HG03066 (cell line): ENCODE results near the gene HOXD9.

Experiments
- ATAC-seq: cut with Tn5 transposase; IDR thresholded peaks from one replicate; pipeline ENCODE4 v1.9.1; 2021; ENCODE audit warnings: low read depth; ENCODE audit not compliant: unreplicated experiment

HOXD9 gene

DNA sequence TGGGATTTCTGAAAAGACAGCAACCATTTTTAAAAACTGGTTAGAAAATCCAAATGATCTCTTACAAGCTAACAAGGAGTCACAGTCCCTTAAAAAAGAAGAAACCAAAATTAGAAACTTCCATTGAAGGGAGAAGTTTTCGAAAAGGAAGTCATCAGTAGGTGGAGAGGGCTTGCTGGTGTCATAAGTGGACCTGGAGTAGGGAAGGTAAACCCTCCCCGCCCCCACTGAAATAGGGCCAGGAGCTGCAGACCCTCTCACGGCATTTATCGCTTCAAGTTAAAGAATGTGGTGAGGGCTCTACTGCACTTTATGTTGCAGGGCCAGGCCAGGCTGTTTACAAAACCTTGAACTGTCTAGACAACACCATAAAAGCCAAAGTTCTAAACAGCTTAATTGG, 12.6 kb upstream of the HOXD9 start:
- ATAC-seq, result no peak

DNA sequence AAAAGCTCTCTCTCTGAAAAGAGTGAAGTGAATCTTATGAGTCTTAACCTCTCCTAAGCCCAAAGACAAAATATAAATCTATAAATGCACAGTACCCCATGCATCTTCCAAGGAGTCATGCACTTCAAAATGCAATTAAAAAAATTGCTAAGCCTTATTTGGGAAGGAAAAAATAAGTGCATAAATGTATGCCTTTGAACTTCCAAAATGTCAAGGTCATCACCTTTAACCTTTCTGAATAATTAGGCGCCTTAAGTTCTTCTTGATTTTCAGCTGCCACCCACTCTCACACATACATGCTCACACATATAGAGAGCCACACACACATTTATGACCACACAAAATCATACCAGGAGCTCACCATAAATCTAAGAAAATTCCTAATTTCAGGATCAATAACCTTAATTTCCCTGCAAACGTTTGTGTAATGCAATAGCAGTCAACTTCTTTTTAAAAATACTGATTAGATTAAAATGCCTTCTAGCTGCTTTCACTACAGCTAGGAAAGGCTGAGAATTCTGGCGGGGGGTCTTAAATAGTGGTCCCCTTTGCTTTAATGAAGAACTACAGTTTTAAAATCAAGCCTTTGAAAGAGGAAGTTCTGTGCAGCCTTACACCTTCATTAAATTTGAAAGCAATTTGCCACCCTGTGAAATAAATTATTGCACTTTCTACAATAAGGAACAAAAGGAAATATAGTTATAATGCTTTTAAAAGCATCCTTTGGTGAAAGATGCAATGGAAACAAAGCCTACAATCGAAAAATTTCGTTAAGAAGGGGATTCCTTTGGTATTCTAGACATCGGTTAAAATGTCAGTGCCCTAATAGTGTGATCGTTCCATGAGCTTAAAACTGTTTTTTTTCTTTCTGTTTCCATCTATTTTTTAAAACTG, 11.9 kb upstream of the HOXD9 start:
- no peak for ATAC-seq

DNA sequence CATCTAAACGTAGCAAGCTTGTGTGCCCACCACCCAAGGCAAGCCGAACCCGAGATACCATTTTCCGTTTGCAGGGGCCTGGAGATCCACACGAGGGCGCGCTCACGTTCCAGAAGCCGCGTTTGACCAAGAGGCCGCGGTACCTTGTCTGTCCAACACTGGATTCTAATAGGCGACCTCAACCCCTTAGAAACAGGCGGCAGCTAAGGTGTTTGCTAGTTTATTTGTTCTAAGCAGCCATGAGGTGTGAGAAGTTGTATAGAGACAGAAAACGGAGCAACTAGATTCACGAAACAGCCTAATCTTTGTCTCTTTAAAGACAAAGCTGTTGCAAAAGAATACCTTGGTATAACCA, 11.2 kb upstream of the HOXD9 start:
- no peak for ATAC-seq

DNA sequence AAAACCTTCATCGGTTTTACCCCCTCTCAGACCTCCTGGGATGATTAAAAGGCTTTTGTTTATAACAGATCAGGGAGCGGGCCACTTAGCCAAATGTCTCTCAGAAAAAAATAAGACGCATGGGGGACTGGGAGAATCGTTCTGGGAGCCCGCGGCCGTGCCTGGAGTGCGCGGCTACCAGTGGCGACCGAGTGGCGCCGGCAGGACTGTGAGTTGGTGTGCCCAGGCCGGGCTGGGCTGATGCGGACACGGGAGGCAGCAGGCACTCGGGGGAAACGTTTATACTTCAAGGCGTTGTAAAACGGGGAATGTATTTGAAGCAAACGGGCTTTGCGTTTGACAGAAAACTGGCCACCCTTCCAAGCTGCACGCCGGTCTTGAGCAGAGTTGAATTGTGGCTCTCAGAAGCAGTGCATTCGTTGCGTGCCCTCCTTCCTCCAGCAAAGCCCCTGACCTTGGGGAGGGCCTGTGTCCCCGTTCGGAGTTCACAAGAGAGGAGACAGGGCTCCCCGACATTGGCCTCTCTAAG, 10.6 kb upstream of the HOXD9 start:
- ATAC-seq, result no peak

DNA sequence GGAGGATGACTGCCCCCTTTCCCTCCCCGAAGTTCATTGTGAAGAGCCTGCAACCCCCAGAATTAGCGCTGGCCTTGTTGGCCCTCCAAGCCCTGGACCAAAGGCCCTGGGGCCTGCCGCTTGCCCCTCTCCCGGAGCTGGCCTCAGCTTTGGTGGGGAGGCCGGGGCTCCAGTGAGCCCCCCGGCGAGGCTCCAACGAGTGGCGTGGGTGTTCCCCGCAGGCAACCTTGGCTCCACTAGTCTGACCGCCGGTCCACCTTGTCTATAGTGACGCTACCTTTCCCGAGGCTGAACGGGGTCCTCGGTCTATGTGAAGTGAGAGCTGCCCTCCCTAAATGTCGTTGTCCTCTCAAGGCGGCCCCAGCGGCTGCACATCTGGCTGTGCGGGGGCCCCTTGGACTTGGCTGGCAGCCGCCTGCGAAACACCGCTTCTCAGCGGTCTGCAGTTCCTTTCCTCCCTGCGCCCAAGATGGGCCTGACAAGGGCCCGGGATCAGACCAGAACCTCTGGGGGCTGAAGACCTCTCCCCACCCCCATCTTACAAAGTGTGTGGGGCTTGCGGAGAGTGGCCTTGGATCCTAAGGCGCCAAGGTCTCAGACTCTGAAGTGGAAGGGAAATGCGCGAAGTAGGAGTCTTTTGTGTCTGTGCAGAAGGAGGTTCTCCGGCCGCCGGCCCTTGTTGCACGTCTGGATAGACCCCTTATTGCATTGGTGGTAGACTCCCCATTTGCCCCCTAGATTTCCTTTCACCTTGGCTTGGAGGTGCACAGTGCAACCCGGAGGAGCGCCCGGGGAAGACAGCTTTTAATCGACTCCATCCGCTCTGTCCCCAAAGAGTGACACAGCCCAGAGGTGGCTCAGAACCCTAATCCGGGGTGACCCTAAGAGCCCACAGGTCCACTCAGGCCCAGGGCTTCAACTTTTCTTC, 9.9 kb upstream of the HOXD9 start:
- ATAC-seq, result no peak

DNA sequence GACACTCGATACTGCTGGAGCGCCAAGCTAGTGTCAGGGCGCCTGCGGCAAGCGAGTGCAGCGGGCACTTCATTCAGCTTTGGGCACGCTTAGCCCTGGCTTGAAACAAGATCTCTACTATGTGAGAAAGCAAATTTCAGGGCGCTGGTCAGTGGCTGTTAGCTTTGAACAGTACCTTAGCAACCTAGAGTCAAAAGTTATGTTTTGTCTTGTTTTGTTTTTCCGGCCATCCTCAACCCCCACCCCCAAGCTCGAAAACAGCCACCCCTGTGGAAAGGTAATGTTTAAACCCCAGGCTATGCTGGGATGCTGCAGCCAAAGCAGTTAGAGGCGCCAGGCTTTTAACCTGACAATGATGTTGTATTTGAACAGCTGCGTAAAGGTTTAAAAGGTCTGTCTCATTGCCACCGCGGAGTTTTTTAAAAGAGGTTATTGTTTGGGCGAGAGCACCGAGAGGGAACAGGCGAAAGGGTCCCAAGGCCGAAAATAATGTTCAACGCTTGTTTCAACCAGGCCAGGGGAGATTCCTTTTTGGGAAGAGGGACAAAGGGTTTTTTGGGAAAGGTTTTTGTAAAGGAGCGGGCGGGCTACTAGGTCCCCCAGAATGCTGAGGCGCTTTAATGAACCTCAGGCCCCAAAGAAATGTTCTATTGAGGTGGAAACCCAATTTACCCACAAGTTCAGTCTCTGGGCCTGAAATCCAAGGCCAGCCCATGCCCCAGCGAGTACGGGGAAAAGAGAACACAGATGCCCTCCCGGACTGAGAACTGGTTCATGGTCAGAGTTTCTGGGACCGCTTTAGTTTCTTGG, 8.2 kb upstream of the HOXD9 start:
- no peak for ATAC-seq

DNA sequence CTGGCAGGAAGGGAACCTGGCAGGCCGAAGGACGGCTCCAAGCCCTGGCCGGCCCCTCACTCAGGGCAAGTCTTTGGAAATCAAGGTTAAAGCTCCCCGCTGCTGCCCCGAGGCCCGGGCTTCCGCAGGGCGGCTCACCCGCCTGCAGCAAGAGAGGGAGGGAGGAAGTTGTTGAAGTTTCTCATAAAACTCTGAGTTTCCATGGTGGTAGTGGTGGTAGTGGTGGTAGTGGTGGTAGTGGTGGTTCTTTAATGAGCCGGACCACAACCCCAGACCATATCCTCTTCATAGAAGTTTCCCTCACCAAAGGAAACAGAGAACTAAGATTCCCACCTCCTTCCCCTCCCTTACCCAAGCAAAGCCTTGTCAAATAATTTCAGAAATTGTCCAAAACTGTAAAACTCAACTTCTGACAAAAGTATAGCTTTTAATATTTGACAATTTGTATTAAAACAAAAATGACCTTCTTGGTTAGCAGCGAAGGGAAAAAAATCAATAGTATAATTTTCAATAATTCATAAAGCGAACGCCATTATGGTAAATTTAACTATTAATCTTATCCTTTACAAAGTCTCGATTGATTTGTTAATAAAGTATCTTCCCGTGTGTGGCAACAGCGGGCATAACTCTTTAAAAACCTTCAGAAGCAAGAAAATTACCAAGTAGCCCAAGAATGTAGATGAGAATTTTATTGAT, 7.4 kb upstream of the HOXD9 start:
- no peak for ATAC-seq

DNA sequence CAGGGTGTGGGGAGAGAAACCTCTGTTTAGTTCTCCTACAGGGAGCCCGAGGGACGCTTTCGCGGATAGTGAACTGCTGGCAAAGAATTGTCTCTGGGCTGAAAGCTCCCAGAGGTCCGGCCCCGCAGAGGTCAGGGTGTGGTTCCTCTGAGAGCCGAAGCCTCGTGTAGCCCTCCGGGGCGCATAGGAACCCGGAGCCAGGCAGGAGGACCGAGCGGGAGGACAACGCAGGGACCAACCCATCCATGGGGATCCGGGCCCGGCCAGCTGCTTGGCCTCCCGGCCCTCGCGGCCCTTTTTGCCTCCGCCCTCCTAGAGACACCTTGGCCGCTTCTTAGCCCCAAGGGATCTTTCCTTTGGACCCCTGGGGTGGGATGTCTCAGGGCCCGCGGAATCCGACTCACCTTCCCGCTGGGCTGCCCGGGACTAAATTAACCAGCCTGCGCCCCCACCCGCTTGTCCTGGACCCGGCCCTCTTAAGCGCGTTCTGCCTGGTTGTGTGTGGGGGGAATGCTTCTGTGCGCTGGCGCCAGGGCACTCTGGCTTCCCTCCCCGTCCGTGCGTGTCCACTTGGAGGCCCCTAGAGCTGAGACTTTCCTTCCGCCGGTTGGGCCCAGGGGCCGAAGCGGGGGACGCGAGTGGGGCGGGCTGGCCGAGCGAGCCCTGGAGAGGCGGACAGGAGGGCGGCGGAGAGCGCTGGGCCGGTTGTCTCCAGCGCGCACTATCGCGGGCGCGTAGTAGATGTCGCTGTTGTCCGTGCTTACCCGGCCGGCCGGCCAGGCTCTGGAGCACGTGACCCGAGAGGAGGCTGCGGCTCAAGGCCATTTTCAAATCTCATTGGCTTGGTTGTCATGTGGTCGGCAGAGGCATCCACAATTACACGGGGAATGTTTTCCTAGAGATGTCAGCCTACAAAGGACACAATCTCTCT, 6.4 kb upstream of the HOXD9 start, which contains the start of gene HOXD10:
Gene HOXD10 (plus strand): TSS at position 896 of the 931 bp plus-strand sequence. CDS start 56 bp downstream, outside the sequence.
- ATAC-seq, result no peak

DNA sequence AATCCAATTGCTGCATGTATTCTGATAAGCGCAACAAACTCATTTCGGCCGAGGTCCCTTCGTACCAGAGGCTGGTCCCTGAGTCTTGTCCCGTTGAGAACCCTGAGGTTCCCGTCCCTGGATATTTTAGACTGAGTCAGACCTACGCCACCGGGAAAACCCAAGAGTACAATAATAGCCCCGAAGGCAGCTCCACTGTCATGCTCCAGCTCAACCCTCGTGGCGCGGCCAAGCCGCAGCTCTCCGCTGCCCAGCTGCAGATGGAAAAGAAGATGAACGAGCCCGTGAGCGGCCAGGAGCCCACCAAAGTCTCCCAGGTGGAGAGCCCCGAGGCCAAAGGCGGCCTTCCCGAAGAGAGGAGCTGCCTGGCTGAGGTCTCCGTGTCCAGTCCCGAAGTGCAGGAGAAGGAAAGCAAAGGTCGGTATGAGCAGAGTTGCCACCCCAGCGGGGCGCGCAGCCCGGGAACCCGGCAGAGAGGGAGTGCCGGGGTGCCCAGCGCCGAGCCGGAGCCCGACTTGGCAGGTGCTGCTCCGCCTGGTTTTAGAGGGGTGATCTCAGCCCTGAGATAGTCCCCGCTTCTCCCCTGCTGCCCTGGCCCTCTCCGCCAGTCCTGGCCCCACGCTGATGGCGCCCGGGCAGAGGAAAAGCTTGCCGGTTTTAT, 5.2 kb upstream of the HOXD9 start:
- no peak for ATAC-seq

DNA sequence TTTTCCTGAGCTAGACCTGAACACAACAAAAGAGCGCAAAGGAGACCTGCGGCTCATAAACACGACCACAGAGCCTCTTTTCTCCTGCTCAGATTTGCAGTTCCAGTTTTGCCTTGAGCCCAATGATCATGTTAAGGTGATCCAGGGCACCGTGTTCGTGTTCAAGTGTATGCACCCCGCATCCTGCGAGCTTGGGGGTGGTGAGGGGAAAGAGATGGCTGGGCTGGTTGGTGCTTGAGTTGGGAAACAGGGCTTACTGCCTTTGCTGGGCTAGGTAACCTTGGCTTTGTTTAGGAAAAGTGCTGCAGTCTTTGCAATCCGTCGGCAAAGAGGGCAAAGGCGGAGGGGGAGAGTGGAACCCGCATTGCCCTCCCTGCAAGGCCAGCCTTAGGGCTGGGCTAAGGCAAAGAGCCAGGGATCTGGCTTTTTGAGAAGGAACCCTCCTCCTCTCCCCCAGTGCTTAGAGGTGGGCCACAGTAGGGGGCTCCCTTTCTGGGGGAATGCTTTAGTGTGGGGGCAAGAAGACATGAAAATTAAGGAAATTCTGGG, 4.6 kb upstream of the HOXD9 start:
- no peak for ATAC-seq

DNA sequence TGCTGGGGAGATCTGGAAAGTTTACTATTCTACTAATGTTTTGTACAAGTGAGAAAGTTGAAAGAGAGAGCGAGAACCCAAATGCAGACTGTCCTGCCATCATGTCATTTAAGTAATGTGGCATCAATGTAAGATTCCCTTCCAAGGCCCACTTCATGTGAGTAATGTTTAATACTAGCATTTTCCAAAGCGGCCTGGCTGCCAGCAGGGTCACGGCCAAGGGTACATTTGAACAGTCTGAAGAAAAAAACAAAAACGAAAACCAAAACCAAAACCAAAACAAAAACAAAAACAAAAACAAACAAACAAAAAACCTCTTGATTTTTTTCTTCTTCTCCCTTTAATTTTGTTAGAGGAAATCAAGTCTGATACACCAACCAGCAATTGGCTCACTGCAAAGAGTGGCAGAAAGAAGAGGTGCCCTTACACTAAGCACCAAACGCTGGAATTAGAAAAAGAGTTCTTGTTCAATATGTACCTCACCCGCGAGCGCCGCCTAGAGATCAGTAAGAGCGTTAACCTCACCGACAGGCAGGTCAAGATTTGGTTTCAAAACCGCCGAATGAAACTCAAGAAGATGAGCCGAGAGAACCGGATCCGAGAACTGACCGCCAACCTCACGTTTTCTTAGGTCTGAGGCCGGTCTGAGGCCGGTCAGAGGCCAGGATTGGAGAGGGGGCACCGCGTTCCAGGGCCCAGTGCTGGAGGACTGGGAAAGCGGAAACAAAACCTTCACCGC, 3.7 kb upstream of the HOXD9 start:
- no peak for ATAC-seq

DNA sequence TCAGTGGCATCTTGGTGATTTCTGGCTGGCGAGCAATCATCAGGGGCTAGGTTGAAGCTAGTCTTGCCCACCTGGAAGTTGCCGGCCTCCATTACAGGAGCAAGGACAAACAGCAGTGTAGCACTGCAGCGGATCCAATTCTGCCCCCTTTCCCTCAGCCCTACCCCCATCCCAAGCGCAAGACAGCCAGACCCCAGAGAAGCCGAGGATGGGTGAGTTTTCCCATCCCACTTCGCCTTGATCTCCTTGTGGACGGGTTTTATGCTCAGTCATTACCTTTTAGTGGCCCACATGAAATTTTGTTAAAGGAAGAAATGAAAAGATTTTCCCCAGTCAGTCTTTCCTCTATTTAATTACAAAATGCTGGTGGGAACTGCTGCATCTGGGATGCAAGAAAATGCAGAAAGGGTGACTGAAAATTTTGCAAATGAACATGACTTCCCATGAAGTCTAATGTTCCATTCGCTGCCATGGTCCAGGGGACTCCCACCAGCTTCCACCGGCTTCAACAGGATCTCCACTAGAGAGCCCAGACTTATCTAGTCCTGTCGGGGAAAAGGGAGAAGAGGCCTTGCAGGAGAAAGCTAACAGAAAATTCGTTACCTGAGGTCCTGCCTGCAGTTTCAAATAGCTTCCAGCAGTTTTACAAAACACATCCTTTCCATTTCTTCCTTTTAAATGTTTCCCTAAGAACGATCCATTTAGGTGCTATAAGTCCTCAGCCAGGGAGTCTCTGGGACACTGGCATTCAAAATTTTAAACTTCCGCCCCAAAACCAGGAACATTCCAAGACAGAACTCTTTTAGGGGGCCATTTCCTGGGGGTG, 1.9 kb upstream of the HOXD9 start:
- no peak for ATAC-seq

DNA sequence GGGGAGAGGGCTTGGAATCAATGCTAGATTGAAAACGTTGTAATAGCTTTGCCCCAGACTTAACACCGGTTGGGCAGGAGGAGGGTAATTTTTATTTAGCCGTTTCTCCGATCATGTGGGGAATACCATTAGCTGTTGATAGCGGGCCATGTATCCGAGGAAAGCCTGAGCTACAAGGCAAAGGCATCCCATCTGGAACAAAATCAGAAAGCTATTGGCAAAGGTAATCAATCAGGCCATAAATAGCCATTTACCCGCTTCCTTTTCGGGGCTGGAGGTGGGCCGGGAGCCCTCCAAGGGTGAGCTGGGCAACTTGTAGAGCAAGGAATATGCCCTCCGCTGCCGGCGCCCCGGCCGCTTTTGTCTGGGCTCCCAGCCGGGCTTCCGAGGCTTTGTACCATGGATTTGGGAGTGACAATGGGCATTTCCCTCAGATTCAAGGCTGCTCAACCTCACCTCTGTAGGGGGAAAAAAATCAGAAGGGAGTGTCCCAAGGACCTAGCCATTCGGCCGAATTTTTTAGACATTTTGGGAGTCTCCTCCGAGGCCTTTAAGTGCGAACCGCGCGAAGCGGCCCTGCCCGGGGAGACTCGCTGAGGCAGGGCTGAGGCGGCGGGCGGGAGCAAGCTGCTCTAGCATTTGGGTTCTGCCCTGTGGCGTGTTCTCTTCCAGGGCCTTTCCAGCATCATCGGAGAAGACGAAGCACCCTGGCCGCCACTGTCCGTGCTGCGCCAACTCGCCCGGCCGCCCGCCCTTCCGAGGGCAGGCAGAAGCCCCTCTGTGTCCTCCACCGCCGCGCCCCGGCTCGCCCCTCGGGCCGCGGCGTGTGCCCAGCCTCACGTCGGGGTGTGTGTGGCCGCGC, 1.1 kb upstream of the HOXD9 start:
- ATAC-seq, result no peak

DNA sequence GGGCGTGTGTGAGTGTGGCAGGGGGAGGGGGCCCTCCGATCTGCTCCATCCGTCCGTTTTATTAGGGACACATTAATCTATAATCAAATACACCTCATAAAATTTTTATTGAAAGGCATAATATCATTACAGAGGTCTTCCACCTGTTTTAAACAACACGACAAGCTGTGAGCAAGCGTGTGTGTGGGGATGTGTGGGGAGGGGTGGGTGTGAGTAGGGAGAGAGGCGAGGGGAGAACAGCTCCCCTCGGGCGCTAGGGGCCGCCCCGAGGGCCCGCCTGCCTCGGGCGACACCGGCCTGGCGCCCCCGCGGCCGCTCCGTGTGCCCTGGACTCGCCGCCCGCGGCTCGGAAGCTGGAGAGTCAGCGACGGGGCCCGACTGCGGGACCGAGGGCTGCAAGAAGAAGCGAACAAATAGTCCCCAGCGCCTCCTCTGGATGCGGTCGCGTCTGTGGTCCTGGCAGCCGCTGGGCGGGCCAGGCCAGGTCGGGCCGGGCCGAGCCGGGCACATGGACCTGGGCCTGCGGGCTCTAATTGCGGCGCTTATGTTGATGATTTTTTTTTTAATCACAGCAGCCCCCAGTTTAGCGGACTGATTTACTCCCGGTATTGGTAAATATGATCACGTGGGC, 352 bp upstream of the HOXD9 start:
- no peak for ATAC-seq
